Activated T-helper 2 cell treated with anti-CD3 and anti-CD28 coated beads, Interferon-gamma antibody, Interleukin-2, Interleukin-4, amounts not matched to agents 10 μg/mL and 5 μg/mL and 100 μg/mL, durations not matched to agents 14 hours and 24 hours and 36 hours (primary cell): ENCODE measurements around the gene TSNAXIP1. TPM values are rescaled to one million over a fixed set of nuclear protein-coding genes. Genes with fewer than 3 reads are reported as not detected.
"Not testable (repeated sequence)": the region's sequence is repeated elsewhere in the genome, so short reads cannot be mapped to it uniquely, and the experiment has no call there.

ENCODE experiments used
- DNase-seq: peaks from one replicate; pipeline ENCODE4 v3.0.0; 2021; ENCODE audit warnings: low spot score
- H3K27ac Mint-ChIP-seq: one replicate; pipeline ENCODE4 v1.8.0; 2021; ENCODE audit warnings: mixed read lengths
- H3K27me3 Mint-ChIP-seq: one replicate; pipeline ENCODE4 v1.8.0; 2021; ENCODE audit warnings: low read depth, mixed read lengths
- H3K36me3 Mint-ChIP-seq: one replicate; pipeline ENCODE4 v1.8.0; 2021; ENCODE audit warnings: low read depth, mixed read lengths
- H3K4me1 Mint-ChIP-seq: one replicate; pipeline ENCODE4 v1.8.0; 2021; ENCODE audit warnings: low read depth, mixed read lengths
- H3K4me3 Mint-ChIP-seq: one replicate; pipeline ENCODE4 v1.8.0; 2021; ENCODE audit warnings: low read depth, mild to moderate bottlenecking, moderate library complexity, mixed read lengths
- H3K9me3 Mint-ChIP-seq: one replicate; pipeline ENCODE4 v1.8.0; 2021; ENCODE audit warnings: mixed read lengths
- intact Hi-C: fragments of 100-400 bp; cut with micrococcal nuclease; formaldehyde crosslinking; loops from one replicate; pipeline ENCODE4 v1.15.1; 2023
- total RNA-seq: library from RNA; stranded (reverse); gene quantifications from 2 replicates; pipeline ENCODE4 v1.2.3, GENCODE V29; 2022

Gene TSNAXIP1
- total RNA-seq, 1 donor from 2014 or later, result 1.0 TPM

- no peak for DNase-seq
- Mint-ChIP-seq H3K4me1 (no peaks in the 10 kb centered on the region), H3K36me3 (peaks cover 3% of the 10 kb centered on the region), H3K27ac (no peak overlapping the region), H3K4me3 (no peak overlapping the region), H3K9me3 (no peaks in the 10 kb centered on the region), H3K27me3 (no peaks in the 10 kb centered on the region)
- intact Hi-C loops, result no loop called here
Observed at GRCh38 chr16:67825906-67826305, 19.2 kb downstream of the TSNAXIP1 start.

GRCh38 chr16:67828651-67829050, 22.0 kb downstream of the TSNAXIP1 start:
- H3K4me1 Mint-ChIP-seq, result peaks cover 7% of the 10 kb centered on the region
- H3K9me3 Mint-ChIP-seq, result no peaks in the 10 kb centered on the region
- no peak overlapping the region for H3K4me3 Mint-ChIP-seq
- intact Hi-C loops, result no loop called here
- H3K27ac Mint-ChIP-seq, result no peak overlapping the region
- no peak for DNase-seq
- peaks cover 9% of the 10 kb centered on the region for H3K36me3 Mint-ChIP-seq
- H3K27me3 Mint-ChIP-seq, result no peaks in the 10 kb centered on the region

GRCh38 chr16:67833030-67833414, 26.3 kb downstream of the TSNAXIP1 start:
- Mint-ChIP-seq H3K4me3 (peak overlapping the region; percentile 97), H3K27me3 (no peaks in the 10 kb centered on the region), H3K36me3 (peaks cover 9% of the 10 kb centered on the region), H3K9me3 (no peaks in the 10 kb centered on the region), H3K4me1 (peaks cover 11% of the 10 kb centered on the region), H3K27ac (peak overlapping the region; percentile 20)
- intact Hi-C loops, result loop anchor here (1.0 kb wide), 3 partner anchors 8 to 27 kb away; partner anchors contain the start of genes NUTF2, RANBP10 and TSNAXIP1
- no peak for DNase-seq

GRCh38 chr16:67833415-67834241, 26.9 kb downstream of the TSNAXIP1 start:
- no peaks in the 10 kb centered on the region for H3K27me3 Mint-ChIP-seq
- DNase-seq, result peak; percentile 93
- peaks cover 11% of the 10 kb centered on the region for H3K4me1 Mint-ChIP-seq
- H3K4me3 Mint-ChIP-seq, result peak overlapping the region; percentile 97
- peak overlapping the region; percentile 89 for H3K27ac Mint-ChIP-seq
- H3K36me3 Mint-ChIP-seq, result peaks cover 9% of the 10 kb centered on the region
- no peaks in the 10 kb centered on the region for H3K9me3 Mint-ChIP-seq
- intact Hi-C loops, result loop anchor here (1.0 kb wide), 3 partner anchors 8 to 27 kb away; partner anchors contain the start of genes NUTF2, RANBP10 and TSNAXIP1

- H3K9me3 Mint-ChIP-seq, result no peaks in the 10 kb centered on the region
- intact Hi-C loops, result no loop called here
- no peak overlapping the region for H3K27ac Mint-ChIP-seq
- peaks cover 9% of the 10 kb centered on the region for H3K36me3 Mint-ChIP-seq
- peak overlapping the region; percentile 97 for H3K4me3 Mint-ChIP-seq
- peaks cover 11% of the 10 kb centered on the region for H3K4me1 Mint-ChIP-seq
- no peak for DNase-seq
- no peaks in the 10 kb centered on the region for H3K27me3 Mint-ChIP-seq
Observed at GRCh38 chr16:67834242-67834614, 27.5 kb downstream of the TSNAXIP1 start.

GRCh38 chr16:67837190-67837589, 30.5 kb downstream of the TSNAXIP1 start:
- peaks cover 15% of the 10 kb centered on the region for H3K4me1 Mint-ChIP-seq
- H3K27ac Mint-ChIP-seq, H3K9me3 Mint-ChIP-seq: not testable (repeated sequence)

GRCh38 chr16:67837811-67838210, 31.1 kb downstream of the TSNAXIP1 start:
- Mint-ChIP-seq H3K27me3 (no peaks in the 10 kb centered on the region), H3K4me3 (no peak overlapping the region), H3K27ac (no peak overlapping the region), H3K9me3 (no peaks in the 10 kb centered on the region), H3K4me1 (peaks cover 11% of the 10 kb centered on the region), H3K36me3 (no peaks in the 10 kb centered on the region)
- no peak for DNase-seq
- intact Hi-C loops, result no loop called here

More at GRCh38 chr16:67837190-67837589, 30.5 kb downstream of the TSNAXIP1 start:
- DNase-seq, H3K4me3 Mint-ChIP-seq, intact Hi-C loops, H3K36me3 Mint-ChIP-seq, H3K27me3 Mint-ChIP-seq: not testable (repeated sequence)

- H3K36me3 Mint-ChIP-seq, result peaks cover 16% of the 10 kb centered on the region
- H3K4me3 Mint-ChIP-seq, result peak overlapping the region; percentile 89
- H3K4me1 Mint-ChIP-seq, result peaks cover 29% of the 10 kb centered on the region
- H3K27me3 Mint-ChIP-seq, result no peaks in the 10 kb centered on the region
- intact Hi-C loops, result loop anchor here (1.0 to 10.0 kb wide), 2 partner anchors 8 to 597 kb away; partner anchors contain the start of genes FHOD1 and SLC9A5
- no peak for DNase-seq
- H3K27ac Mint-ChIP-seq, result peak overlapping the region; percentile 94
- H3K9me3 Mint-ChIP-seq, result no peaks in the 10 kb centered on the region
Observed at GRCh38 chr16:67841198-67841815, 34.6 kb downstream of the TSNAXIP1 start.

GRCh38 chr16:67841816-67842508, 35.3 kb downstream of the TSNAXIP1 start, which contains the start of gene THAP11:
Gene THAP11 (plus strand): TSS chr16:67842320. CDS start chr16:67842555, 235 bp downstream.
- peak within 1 kb of the TSS; percentile 89 for H3K4me3 Mint-ChIP-seq
- peak within 1 kb of the TSS; percentile 94 for H3K27ac Mint-ChIP-seq
- H3K4me1 Mint-ChIP-seq, result peaks cover 29% of the 10 kb centered on the region
- peak; percentile 92 for DNase-seq
- no peaks in the 10 kb centered on the region for H3K9me3 Mint-ChIP-seq
- no peaks in the 10 kb centered on the region for H3K27me3 Mint-ChIP-seq
- intact Hi-C loops, result loop anchor here (1.0 to 10.0 kb wide), 2 partner anchors 9 to 597 kb away; partner anchors contain the start of genes FHOD1 and SLC9A5
- H3K36me3 Mint-ChIP-seq, result peaks cover 16% of the 10 kb centered on the region

- intact Hi-C loops, result loop anchor here (10.0 kb wide), 1 partner anchor 598 kb away; the partner anchor contains the start of genes FHOD1 and SLC9A5
- peaks cover 19% of the 10 kb centered on the region for H3K36me3 Mint-ChIP-seq
Observed at GRCh38 chr16:67842509-67843342, 36.0 kb downstream of the TSNAXIP1 start.

GRCh38 chr16:67843343-67843765, 36.7 kb downstream of the TSNAXIP1 start:
- H3K36me3 Mint-ChIP-seq, result peaks cover 19% of the 10 kb centered on the region
- peak overlapping the region; percentile 88 for H3K4me3 Mint-ChIP-seq
- H3K27ac Mint-ChIP-seq, result peak overlapping the region; percentile 85
- intact Hi-C loops, result loop anchor here (10.0 kb wide), 1 partner anchor 599 kb away; the partner anchor contains the start of genes FHOD1 and SLC9A5
- H3K4me1 Mint-ChIP-seq, result peaks cover 34% of the 10 kb centered on the region
- DNase-seq, result no peak
- H3K9me3 Mint-ChIP-seq, result no peaks in the 10 kb centered on the region
- no peaks in the 10 kb centered on the region for H3K27me3 Mint-ChIP-seq

More at GRCh38 chr16:67842509-67843342, 36.0 kb downstream of the TSNAXIP1 start:
- DNase-seq, result peak; percentile 64
- Mint-ChIP-seq H3K4me1 (peaks cover 32% of the 10 kb centered on the region), H3K27ac (peak overlapping the region; percentile 85), H3K9me3 (no peaks in the 10 kb centered on the region), H3K27me3 (no peaks in the 10 kb centered on the region), H3K4me3 (peak overlapping the region; percentile 88)
